ENCODE data around the gene SENP7. TPM values are rescaled to one million over a fixed set of nuclear protein-coding genes. Genes with fewer than 3 reads are reported as not detected.
"Not testable (repeated sequence)": the region's sequence is repeated elsewhere in the genome, so short reads cannot be mapped to it uniquely, and the experiment has no call there.

SENP7 gene
- total RNA-seq, 2 donors from 2014 or later: 8.8 to 10.1 TPM

DNA sequence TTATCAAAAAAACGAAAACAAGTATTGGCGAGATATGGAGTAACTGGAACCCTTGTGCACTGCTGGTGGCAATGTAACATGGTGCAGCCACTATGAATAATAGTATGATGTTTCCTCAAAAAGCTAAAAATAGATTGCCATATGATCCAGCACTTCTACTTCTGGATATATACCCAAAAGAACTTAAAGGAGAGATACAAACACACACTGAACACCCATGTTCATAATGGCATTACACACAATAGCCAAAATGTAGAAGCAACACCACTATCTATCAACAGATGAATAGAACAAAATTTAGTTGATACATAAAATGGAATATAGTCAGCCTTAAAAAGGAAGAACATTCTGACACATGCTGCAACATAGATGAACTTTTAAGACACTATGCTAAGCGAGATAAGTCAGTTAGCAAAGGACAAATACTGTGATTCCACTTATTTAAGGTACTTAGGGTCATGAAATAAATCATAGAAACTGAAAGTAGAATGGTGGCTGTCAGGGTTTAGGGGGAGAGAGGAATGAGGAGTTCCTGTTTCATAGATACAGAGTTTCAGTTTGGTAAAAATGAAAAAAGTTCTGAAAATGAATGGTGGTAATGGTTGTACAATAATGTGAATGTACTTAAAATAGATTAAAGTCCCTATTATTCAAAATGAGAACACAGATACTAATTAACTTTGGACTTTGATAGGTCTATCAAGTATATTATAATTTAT, 133.2 kb downstream of the SENP7 start:
- intact Hi-C loops (cut with DNase I, micrococcal nuclease): no loop called here
- no peak for ATAC-seq
- DNase-seq: no peak

- intact Hi-C loops (cut with DNase I, micrococcal nuclease): no loop called here
- DNase-seq (no peak), ATAC-seq (no peak)
Measured at GRCh38 chr3:101377796-101378195, 135.2 kb downstream of the SENP7 start.

DNA sequence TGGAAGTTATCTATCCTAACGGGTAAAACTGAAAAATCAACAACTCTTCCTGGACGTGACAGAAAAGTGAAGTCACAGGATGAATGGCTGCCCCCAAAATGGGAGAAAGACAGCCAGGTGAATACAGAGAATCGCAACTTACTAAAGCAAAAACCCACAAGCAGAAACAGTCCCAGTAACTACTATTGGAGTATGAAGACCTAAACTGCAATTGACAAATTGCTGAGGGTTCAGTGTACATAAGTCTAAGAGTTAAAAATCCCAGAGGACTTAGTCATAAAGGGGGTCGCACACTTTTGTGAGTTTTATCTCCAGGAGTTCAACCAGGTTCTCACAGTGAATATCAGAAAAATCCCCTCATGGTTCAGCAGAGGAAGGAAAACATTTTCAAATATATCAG, 135.8 kb downstream of the SENP7 start:
- no peak for ATAC-seq
- intact Hi-C loops (cut with DNase I, micrococcal nuclease): no loop called here
- DNase-seq: no peak

GRCh38 chr3:101375586-101375985, 137.4 kb downstream of the SENP7 start:
- intact Hi-C loops (cut with DNase I, micrococcal nuclease): no loop called here
- ATAC-seq (peak; percentile 93), DNase-seq (no peak)

GRCh38 chr3:101362406-101362805, 150.6 kb downstream of the SENP7 start:
- ATAC-seq: no peak
- DNase-seq: no peak
- intact Hi-C loops (cut with DNase I, micrococcal nuclease): no loop called here

- no peak for DNase-seq
- intact Hi-C loops (cut with DNase I, micrococcal nuclease): no loop called here
- no peak for ATAC-seq
Measured at GRCh38 chr3:101351829-101352228, 161.2 kb downstream of the SENP7 start.

GRCh38 chr3:101340591-101340990, 172.4 kb downstream of the SENP7 start:
- DNase-seq (no peak), ATAC-seq (no peak)
- intact Hi-C loops (cut with DNase I, micrococcal nuclease): no loop called here

- no peak for ATAC-seq
- intact Hi-C loops (cut with DNase I, micrococcal nuclease): no loop called here
- no peak for DNase-seq
Measured at GRCh38 chr3:101333883-101334282, 179.1 kb downstream of the SENP7 start.

GRCh38 chr3:101329016-101329673, 183.9 kb downstream of the SENP7 start:
- intact Hi-C loops (cut with DNase I, micrococcal nuclease): no loop called here
- ATAC-seq: no peak

DNA sequence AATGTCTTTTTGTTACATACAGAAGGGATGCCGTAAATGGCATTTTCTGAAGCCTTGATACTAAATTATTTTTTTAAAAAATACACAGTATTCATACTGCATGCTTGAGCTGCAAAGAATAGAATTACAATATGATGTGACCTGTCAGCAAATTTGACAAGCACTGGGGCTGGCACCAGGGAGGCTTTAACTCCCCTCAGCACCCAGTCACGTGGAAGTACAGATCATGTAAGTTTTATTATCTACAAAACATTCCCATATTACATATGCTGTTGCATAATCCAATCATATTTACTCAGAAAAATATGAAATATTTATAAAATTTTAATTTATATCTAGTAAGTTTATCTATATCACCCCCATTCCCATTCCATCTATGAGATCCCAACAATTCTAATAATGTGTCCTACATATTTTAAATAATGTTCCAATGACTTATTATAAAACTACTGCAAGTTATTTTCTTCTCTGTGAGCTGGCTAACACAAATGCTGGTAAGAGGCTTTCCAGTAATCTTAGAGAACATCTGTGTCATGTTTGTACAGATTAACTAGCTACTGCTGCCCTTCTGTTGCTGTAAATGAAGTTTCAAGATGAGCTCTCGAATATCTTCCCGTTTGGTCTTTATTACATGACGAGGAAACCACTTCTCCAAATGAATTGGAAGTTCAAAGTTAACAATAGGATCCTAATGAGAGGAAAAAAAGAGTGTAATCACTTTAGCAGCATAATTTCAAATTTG, 187.4 kb downstream of the SENP7 start:
- intact Hi-C loops (cut with DNase I, micrococcal nuclease): no loop called here
- DNase-seq: no peak

More at GRCh38 chr3:101329016-101329673, 183.9 kb downstream of the SENP7 start:
- DNase-seq: no peak

DNA sequence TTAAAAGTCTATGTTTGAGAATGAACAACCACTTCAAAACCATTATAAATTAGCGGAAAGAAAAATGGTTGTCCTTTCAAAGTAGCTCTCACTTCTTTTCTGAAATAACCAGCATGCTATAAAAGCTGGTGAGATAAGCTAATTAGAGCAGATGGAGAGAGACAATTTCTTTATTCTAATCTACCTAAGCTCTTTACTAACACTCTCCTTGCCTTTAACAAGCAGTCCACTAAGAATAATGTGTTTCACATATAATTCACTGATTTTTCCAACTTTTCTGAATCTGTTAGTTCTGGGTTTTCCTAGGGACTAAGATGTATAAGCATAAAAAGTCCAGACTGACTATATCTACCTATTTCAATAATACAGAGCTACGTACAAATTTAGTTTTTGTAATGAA, 192.5 kb downstream of the SENP7 start, which contains the start of gene IMPG2:
Gene IMPG2 (minus strand): TSS at position 101 of the 400 bp plus-strand sequence. CDS start 203 bp downstream, outside the sequence.
- no peak for ATAC-seq
- intact Hi-C loops (cut with DNase I, micrococcal nuclease): no loop called here
- DNase-seq: no peak

More for the DNA sequence above, 187.4 kb downstream of the SENP7 start:
- no peak for ATAC-seq

DNA sequence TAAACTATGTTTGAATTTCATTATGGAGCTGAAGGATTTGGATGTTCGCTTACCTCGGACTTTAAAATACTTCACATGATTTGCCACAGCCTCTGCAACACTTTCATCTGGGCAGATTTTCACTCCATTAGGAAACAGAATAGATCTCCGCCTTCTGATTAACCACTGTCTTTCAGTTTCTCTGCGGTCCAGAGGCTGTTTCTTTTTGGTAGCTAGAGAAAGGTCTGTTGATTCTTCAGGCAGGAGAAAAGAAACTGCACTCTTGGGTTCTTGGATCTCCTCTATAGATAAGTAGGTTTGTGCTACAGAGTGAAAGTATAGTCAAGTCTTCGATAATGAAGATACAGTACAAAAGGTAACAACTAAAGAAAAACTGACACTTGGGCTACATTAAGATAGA, 193.5 kb downstream of the SENP7 start:
- DNase-seq (no peak), ATAC-seq (no peak)
- intact Hi-C loops (cut with DNase I, micrococcal nuclease): no loop called here

GRCh38 chr3:101312545-101312944, 200.5 kb downstream of the SENP7 start:
- intact Hi-C loops (cut with DNase I, micrococcal nuclease): no loop called here
- peak; percentile 93 for ATAC-seq
- DNase-seq: no peak

DNA sequence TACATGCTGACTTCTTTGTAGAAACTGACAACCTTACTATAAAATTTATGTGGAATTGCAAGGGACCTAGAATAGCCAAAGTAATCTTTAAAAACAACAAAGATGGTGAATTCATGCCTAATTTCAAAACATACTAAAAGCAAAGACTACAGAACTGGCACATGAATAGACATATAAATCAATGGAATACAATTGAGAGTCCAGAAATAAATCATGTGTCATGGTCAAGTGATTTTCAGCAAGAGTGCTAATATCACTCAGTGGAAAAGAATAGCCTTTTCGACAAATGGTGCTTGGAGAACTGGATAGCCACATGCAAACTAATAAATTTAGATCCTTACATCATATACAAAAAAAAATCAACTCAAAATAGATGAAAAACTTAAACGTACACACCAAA, 201.3 kb downstream of the SENP7 start:
- DNase-seq: no peak
- intact Hi-C loops (cut with DNase I, micrococcal nuclease): no loop called here
- ATAC-seq: no peak

DNA sequence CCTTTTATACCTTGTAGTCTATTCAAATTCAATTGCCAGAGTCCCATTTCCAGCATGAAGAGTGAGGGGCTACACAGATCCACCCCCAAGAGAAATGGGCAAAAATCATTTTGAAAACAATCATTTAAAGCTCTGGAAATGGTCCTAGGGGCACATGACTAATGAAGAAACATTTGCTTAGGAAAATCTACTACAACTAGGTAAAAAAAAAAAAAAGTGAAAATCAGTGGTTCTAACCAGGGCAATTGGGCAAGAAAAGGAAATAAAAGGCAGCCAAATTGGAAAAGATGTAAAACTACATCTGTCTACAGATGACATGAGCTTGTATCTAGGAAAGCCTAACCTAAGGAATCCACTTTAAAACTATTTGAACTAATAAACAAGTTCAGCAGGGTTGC, 202.0 kb downstream of the SENP7 start:
- DNase-seq (no peak), ATAC-seq (no peak)
- intact Hi-C loops (cut with DNase I, micrococcal nuclease): no loop called here

GRCh38 chr3:101308147-101308772, 204.8 kb downstream of the SENP7 start:
- ATAC-seq; DNase-seq; intact Hi-C loops (cut with DNase I, micrococcal nuclease): not testable (repeated sequence)

- intact Hi-C loops (cut with DNase I, micrococcal nuclease): no loop called here
- ATAC-seq: no peak
- DNase-seq: no peak
Measured at GRCh38 chr3:101303836-101304235, 209.2 kb downstream of the SENP7 start.

DNA sequence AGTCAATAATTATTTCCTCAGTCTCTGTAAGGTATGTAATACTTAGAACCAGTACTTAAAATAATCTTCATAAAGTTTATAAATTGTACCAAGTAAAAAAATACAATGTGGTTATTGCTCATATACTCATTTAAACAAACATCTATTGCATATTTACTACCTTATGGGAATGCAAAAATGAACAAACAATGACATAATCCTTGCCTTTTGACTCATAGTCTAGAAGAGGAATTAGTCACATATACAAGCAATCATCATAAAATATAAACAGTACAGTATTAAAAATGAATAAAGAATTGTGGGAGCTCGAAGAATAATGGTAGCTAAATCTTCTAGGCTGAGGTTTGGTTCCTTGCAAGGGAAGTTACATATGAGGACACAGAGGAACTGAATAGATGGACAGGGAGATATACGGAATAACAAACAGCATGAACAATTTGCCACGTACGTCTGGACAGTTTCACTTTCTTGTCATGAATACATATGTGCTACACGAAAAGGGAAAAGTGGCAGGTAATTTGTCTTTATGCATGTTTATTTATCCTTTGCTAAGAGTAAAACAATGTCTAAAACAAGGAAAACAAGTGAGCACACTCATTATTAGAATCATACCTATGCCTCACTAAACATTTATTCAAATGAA, 209.8 kb downstream of the SENP7 start:
- no peak for DNase-seq
- intact Hi-C loops (cut with DNase I, micrococcal nuclease): no loop called here
- no peak for ATAC-seq

DNA sequence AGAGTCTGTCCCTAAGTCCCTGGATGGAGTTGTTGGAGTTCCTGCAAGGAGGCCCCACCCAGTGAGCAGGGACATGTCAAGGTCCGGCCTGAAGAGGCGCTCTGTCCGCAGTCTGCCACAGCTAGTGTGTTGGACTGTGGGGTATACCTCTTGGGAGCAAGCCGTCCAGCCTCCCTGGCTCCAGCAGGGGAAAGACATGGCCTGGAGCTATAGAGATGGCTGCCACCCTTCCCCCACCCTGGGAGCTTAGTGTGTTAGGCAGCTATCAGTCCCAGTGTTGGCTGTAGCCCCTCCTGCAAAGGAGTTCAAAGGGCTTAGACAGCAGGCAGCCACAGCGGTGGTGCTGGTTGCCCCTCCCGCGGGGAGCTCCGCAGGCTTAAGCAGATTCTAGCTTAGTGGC, 212.9 kb downstream of the SENP7 start:
- ATAC-seq (no peak), DNase-seq (no peak)
- intact Hi-C loops (cut with DNase I, micrococcal nuclease): no loop called here
